ENCODE measurements around the gene OTP. TPM values are rescaled to one million over a fixed set of nuclear protein-coding genes. Genes with fewer than 3 reads are reported as not detected.

OTP gene
- total and polyA plus RNA-seq, 10 of the 15 experiments (the other 5 are each of a cell fraction or from before 2014, with no cell fraction given) = 0.31 to 8.8 (median 2.4) TPM

DNA sequence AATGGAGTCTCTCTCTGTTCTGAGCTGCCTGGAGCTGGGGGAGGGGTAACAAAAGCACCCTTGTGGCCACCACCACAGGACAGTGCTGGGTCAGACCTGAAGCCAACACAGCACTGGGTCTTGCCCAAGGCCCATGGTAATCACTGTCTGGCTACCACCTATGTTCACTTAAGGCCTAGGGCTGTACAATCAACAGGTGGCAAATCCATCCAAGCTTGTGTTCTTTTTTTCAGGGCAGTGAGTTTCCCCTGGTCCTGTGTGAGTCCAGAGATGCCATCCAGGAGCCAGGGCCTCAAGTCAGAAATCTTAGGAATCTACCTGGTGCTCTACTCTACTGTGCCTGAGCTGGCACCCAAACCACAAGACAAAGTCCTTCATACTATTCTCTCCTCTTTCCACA, 20.1 kb upstream of the OTP start (continued):
- TF ChIP-seq, protein P1, sequence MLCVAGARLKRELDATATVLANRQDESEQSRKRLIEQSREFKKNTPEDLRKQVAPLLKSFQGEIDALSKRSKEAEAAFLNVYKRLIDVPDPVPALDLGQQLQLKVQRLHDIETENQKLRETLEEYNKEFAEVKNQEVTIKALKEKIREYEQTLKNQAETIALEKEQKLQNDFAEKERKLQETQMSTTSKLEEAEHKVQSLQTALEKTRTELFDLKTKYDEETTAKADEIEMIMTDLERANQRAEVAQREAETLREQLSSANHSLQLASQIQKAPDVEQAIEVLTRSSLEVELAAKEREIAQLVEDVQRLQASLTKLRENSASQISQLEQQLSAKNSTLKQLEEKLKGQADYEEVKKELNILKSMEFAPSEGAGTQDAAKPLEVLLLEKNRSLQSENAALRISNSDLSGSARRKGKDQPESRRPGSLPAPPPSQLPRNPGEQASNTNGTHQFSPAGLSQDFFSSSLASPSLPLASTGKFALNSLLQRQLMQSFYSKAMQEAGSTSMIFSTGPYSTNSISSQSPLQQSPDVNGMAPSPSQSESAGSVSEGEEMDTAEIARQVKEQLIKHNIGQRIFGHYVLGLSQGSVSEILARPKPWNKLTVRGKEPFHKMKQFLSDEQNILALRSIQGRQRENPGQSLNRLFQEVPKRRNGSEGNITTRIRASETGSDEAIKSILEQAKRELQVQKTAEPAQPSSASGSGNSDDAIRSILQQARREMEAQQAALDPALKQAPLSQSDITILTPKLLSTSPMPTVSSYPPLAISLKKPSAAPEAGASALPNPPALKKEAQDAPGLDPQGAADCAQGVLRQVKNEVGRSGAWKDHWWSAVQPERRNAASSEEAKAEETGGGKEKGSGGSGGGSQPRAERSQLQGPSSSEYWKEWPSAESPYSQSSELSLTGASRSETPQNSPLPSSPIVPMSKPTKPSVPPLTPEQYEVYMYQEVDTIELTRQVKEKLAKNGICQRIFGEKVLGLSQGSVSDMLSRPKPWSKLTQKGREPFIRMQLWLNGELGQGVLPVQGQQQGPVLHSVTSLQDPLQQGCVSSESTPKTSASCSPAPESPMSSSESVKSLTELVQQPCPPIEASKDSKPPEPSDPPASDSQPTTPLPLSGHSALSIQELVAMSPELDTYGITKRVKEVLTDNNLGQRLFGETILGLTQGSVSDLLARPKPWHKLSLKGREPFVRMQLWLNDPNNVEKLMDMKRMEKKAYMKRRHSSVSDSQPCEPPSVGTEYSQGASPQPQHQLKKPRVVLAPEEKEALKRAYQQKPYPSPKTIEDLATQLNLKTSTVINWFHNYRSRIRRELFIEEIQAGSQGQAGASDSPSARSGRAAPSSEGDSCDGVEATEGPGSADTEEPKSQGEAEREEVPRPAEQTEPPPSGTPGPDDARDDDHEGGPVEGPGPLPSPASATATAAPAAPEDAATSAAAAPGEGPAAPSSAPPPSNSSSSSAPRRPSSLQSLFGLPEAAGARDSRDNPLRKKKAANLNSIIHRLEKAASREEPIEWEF (IDR thresholded peaks at IDR 0.05; ENCODE audit: insufficient replicate concordance, low read depth, low read length) = no peak
- TF ChIP-seq CBX3 (IDR thresholded peaks at IDR 0.05; ENCODE audit: borderline replicate concordance, low read depth) (no peak), SKIL (IDR thresholded peaks at IDR 0.05; ENCODE audit: low read depth, poor library complexity, severe bottlenecking) (no peak)

DNA sequence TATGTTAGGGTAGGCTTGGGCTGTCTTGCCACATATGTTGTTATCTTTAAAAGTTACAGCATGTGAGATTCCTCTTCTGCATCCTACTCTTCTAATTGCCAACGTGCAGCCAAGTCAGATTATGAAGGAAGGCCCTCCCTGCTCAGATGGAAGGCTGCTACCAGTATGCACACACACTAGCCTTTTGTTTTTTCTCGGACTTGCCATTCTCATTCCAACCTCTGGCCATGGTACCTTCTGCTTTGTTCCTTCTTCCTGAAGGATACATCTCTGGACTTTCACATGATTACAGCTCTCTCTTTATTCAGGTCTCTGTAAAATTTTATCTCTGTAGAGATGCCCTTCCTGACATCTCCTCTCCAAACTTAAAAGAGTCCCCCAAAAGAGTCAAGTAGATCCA, 12.8 kb upstream of the OTP start:
- SMC1A ChIA-PET (ENCODE audit: uncharacterized antibody, unreplicated experiment) = interaction anchor here (0.7 to 1.6 kb wide), 3 partner anchors 12 to 20 kb away, joined by 3 to 6 read pairs (median 3); partner anchors contain the start of gene OTP
- WGBS (ENCODE audit: insufficient coverage, insufficient replicate concordance, low lambda C conversion rate, missing lambda C conversion rate) = 14% methylated on average over 2 of the region's 2 CpGs
- POLR2A ChIA-PET = interaction anchor here (1.5 kb wide), 1 partner anchor 10 kb away, joined by 4 read pairs; no protein-coding TSS in a partner anchor
- Histone ChIP-seq H3K4me2 (ENCODE audit: control insufficient read depth, insufficient read depth) (no peak overlapping the region), H3K36me3 (ENCODE audit: control insufficient read depth in 2 of 2, insufficient read depth in 2 of 2, low read length in 1 of 2) (no peaks in the 10 kb centered on the region), H3K4me1 (ENCODE audit: control insufficient read depth, insufficient read depth, low read length) (no peaks in the 10 kb centered on the region), H3K27me3 (replicated peaks in 1 of 2; ENCODE audit: control insufficient read depth in 2 of 2, insufficient read depth in 2 of 2, low read length in 1 of 2) (no peaks in the 10 kb centered on the region; a peak in 2 of 4 replicates), H3K27ac (ENCODE audit: control insufficient read depth, insufficient read depth) (no peak overlapping the region), H3K9me3 (replicated peaks; ENCODE audit: control insufficient read depth, insufficient read depth, low read length) (no peaks in the 10 kb centered on the region), H4K20me1 (ENCODE audit: control insufficient read depth, insufficient read depth) (no peaks in the 10 kb centered on the region), H3K4me3 (no peak overlapping the region), H2AFZ (ENCODE audit: control insufficient read depth, low read depth, low read length) (no peak overlapping the region), H3K79me2 (ENCODE audit: control insufficient read depth, insufficient read depth, low read length) (no peaks in the 10 kb centered on the region), H3K9ac (ENCODE audit: control insufficient read depth, insufficient read depth, low read length) (no peak overlapping the region)
- CTCF ChIA-PET = interaction anchor here (1.2 to 1.6 kb wide), 2 partner anchors 11 to 90 kb away, joined by 4 to 6 read pairs; no protein-coding TSS in a partner anchor
- FAIRE-seq (no peak), ATAC-seq (no peak), DNase-seq (ENCODE audit: low read depth, low spot score) (no peak)
- intact Hi-C loops (cut with micrococcal nuclease; ENCODE audit: unreplicated experiment) (no loop called here), in situ Hi-C loops (cut with MboI) (no loop called here)
- no TSS peak for BruUV-seq (replicated peaks)
- RAD21 ChIA-PET (ENCODE audit: unreplicated experiment) = interaction anchor here (1.0 to 1.8 kb wide), 2 partner anchors 10 to 91 kb away, joined by 3 to 5 read pairs; no protein-coding TSS in a partner anchor
- TF ChIP-seq CREM (IDR thresholded peaks at IDR 0.05; ENCODE audit: low read depth) = no peak
- TF ChIP-seq, protein P2, sequence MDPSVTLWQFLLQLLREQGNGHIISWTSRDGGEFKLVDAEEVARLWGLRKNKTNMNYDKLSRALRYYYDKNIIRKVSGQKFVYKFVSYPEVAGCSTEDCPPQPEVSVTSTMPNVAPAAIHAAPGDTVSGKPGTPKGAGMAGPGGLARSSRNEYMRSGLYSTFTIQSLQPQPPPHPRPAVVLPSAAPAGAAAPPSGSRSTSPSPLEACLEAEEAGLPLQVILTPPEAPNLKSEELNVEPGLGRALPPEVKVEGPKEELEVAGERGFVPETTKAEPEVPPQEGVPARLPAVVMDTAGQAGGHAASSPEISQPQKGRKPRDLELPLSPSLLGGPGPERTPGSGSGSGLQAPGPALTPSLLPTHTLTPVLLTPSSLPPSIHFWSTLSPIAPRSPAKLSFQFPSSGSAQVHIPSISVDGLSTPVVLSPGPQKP (IDR thresholded peaks at IDR 0.05; ENCODE audit: low read depth, low read length) = no peak
- TF ChIP-seq, protein P3, sequence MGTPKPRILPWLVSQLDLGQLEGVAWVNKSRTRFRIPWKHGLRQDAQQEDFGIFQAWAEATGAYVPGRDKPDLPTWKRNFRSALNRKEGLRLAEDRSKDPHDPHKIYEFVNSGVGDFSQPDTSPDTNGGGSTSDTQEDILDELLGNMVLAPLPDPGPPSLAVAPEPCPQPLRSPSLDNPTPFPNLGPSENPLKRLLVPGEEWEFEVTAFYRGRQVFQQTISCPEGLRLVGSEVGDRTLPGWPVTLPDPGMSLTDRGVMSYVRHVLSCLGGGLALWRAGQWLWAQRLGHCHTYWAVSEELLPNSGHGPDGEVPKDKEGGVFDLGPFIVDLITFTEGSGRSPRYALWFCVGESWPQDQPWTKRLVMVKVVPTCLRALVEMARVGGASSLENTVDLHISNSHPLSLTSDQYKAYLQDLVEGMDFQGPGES (IDR thresholded peaks at IDR 0.05) = no peak
- TF ChIP-seq SMAD5 (IDR thresholded peaks at IDR 0.05; ENCODE audit: low read depth) = no peak
- no peak for TF ChIP-seq ZNF274 (IDR thresholded peaks at IDR 0.05; ENCODE audit: insufficient read depth, insufficient read length)
- no peak for TF ChIP-seq YY1 (IDR thresholded peaks at IDR 0.05; ENCODE audit: low read depth, low read length)
- TF ChIP-seq BACH1 (IDR thresholded peaks at IDR 0.05; ENCODE audit: borderline replicate concordance) = no peak
- TF ChIP-seq NFYB (IDR thresholded peaks at IDR 0.05; ENCODE audit: insufficient read depth, low read depth, low read length) = no peak
- no peak for TF ChIP-seq SPI1 (IDR thresholded peaks at IDR 0.05; ENCODE audit: borderline replicate concordance, insufficient read depth, low read depth, low read length)
- no peak for TF ChIP-seq NFXL1 (IDR thresholded peaks at IDR 0.05; ENCODE audit: borderline replicate concordance)
- no peak for TF ChIP-seq CREB1 (IDR thresholded peaks at IDR 0.05; ENCODE audit: low read depth)
